Iris pigment epithelial cell (primary cell): ENCODE data around the gene SLC16A4.
"Not testable (repeated sequence)": the region's sequence is repeated elsewhere in the genome, so short reads cannot be mapped to it uniquely, and the experiment has no call there.

ENCODE experiments used
- DNase-seq: peaks from one replicate; pipeline ENCODE4 v3.0.0-alpha.2; 2011; ENCODE audit warnings: low read depth

SLC16A4 gene

DNA sequence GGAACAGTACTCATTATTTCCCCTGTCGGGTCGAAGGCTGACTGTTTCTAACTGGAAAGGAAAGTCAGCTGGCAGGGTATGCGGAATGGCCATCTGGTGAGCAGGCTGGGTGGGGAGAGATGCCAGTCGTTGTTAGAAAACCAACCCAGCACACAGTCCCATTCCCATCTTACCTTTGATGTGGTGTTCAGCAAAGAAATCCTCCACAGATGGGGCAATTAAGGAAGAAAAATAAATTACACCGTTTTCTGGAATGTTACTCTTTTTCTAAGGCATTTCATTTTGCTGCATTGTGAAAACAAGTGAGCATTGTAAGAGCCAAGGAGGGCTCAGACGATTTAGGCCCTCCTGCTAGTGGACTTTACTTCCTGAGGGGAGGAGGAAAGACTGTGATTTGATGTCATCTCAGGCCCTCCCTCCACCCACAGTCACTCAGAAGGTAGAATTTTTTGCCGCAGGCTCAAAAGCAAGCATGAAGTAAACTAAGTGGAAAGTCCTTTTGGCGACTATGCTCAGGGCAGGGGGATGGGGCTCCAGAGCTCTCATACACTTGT is at the start of gene SLC16A4:
Gene SLC16A4 (minus strand): TSS at position 335 of the 554 bp plus-strand sequence. CDS start 1,703 bp downstream, outside the sequence.
- peak; percentile 91 for DNase-seq

DNA sequence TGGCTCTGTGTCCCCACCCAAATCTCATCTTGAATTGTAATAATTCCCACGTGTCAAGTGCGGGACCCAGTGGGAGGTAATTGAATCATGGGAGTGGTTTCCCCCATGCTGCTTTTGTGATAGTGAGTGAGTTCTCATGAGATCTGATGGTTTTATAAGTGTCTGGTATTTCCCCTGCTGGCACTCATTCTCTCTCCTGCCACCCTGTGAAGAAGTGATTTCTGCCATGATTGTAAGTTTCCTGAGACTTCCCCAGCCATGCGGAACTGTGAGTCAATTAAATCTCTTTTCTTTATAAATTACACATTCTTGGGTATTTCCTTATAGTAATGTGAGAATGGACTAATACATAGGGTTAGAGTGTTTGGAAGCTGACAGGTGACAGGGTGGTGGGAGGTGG is 49.0 kb upstream of the SLC16A4 start:
- DNase-seq, result not testable (repeated sequence)

DNA sequence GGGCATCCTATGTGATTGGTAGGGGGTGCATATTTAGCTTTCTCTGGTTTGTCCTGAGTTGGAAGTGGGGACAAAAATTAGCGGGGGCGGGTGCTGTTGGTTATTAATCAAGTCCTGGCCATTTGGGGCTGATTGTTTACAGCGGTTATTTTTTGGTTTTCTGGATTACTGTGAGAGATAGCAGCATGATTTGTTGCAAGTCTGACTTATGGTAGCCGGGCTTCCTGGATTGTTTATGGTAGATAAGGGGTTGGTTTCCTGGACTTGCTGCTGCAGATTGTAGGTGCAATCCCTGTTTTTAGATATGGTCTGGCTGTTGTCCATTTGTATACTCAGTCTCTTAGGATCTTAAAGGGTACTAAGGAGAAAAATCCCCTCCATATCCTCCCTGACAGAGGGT is 48.1 kb upstream of the SLC16A4 start:
- DNase-seq, result peak; percentile 25

DNA sequence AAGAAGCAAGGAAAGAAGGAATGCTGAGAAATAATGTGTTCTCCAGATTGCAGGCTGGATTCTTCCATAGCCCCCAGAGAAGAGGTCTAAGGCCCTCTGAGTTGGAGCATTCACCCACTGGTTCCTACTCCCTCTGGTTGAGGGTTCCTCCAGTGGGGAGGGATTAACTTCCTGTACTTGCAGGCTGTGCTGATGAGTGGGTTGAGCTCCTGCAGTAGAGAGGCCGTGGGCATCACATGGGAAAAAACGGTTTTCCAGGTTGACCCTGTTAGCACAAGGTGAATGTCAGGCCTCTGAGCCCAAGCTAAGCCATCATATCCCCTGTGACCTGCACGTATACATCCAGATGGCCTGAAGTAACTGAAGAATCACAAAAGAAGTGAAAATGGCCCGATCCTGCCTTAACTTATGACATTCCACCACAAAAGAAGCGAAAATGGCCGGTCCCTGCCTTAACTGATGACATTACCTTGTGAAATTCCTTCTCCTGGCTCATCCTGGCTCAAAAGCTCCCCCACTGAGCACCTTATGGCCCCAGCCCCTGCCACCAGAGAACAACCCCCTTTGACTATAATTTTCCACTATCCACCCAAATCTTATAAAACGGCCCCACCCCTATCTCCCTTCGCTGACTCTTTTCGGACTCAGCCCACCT is 46.9 kb upstream of the SLC16A4 start:
- DNase-seq, result not testable (repeated sequence)

DNA sequence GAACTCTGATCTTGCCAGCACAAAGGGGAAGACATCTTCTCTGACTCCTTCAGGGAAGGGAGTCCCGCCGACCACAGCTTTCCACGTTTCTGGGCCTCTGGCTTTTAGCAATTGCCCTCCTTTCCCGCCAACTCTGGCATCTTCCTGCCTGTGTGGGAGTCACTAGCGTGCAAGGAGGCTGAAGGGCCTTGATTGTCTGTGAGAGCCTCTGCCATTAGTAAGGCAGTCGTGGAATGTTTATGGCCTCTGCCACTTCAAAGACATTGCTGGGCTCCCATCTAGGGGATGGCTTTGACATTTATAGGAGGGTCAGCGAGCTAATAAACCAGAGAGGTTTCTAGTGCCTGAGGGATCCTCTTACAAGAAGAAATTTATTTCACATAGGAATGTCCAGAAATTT is 45.8 kb upstream of the SLC16A4 start:
- DNase-seq, result no peak

DNA sequence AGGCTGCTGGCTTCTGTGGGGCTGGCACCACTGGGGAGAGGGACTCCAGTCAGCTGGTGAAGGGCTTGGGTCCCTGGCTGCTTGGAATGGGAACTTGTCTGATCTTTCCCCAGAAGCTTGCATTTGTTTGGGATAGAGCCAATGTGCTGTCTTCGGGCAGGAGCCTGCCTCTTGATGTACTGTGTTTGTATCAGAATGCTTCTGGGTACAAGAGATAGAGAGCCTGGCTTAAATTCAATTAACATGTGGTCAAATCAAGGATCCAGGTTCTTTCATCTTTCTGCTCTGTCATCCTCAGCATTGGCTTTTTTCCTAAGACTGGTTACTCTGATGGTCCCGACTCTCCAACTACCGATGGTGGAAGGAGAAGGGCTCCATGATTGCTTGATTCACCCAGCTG is 44.1 kb upstream of the SLC16A4 start:
- no peak for DNase-seq

DNA sequence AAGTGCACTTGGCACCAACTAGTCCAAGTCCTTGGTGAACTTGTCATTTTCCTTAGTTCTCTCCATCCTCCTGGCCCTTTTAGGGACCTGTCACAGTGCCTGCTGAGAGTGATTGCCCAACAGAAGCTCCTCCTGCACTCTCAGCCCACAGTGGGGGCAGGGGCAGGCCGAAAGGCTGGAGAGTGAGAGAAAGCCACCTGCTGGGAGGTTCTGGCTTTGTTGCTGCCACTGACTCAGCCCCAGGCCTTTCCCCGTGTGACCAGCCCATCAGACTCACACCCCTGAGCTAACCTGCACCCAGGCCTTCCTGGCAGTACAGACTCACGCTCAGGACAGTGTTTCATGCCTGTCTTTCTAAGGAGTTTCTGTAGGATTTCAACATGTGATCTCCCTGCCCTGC is 43.0 kb upstream of the SLC16A4 start:
- peak; percentile 61 for DNase-seq

DNA sequence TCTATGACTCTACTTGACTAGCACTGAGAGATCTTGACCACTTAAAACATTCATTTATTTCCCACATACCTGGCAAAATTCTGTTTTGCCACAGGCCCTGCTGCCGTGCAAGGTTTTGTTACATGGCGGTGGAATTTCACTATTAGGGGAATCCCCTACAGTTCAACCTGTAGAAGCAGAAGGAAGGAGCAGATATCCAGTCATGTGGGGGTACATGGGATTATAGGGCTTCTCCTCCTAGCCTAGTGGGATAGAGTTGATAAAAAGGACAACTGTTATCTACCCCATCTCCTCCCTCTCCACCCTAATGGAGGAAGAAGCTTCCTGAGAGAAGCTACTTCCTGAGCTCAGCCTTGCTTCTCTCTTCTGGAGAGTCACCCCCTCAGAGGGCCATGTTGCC is 42.4 kb upstream of the SLC16A4 start:
- DNase-seq, result no peak

DNA sequence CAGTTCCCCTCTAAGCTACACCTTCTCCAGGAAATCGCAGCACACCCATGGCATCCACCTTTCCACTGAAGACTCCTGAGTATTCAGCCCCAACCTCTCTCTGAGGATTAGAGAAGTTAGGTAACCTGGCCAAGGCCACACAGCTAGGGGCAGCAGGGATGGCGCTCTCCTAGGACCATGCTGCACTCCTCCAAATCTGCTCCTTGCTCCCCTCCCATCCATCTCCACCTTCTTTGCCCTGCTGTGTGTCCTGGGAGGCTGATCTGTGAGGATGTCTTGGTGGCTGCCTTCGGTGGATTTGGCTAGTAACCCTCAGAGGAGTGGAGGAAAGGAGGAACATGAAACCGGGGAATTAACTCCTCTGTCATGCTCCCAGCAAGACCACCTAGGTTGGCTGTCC is 40.1 kb upstream of the SLC16A4 start:
- no peak for DNase-seq

DNA sequence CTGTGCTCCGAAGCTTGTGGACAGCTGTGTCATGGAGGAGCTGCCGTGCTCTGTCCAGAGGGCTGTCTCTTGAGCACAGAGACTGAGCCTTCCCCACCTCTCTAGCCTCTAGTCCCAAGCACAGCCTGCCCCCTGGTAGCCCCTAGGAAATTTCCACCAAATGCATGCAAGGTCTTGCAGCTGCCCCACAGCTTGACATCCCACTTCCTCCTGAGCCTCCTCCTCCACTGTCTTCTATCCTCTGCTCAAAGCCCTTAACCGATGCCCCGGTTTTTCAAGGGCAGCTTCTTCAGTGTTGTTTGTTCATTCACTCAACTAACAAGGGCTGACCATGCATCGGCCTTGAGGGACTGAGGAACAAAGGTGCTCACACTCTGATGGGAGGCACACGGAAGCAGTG is 39.5 kb upstream of the SLC16A4 start:
- DNase-seq, result no peak

DNA sequence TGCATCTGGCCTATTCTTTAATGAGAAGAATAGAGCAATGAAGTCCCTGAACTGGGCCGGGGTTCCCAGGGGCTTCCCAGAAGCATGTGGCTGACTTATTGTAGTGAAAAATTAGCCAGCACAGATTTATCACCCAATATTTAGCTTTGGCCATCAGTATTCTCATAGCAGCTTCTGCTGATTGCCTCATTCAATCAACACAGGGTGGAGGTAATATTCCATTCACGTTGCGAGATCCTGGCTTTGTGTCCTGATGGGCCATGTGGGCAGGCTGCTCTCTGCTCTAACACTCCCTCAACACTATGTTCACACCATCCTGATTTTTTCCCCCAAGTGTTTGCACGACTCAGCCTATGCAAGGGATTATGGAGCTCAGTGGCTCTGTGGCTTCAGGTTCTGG is 38.1 kb upstream of the SLC16A4 start:
- DNase-seq, result no peak

DNA sequence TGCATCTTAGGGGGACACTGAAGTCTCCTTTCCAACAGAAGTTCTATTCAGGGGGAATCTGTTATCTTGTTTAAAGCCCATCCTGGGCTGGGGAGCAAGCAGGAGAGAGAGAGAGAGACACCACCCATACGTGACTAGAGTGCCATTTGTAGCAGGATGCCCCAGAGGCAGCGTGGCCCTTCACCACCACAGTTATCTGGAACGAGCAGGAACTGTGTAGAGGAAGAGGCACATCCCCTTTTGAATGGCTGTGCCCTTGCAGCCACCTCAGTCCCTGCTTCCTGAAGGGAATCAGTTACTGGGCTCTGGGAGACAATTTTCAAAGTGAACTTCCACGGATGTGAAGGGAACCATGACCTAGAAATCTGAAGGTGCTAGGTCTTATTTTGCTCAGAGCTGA is 36.0 kb upstream of the SLC16A4 start:
- DNase-seq, result no peak

DNA sequence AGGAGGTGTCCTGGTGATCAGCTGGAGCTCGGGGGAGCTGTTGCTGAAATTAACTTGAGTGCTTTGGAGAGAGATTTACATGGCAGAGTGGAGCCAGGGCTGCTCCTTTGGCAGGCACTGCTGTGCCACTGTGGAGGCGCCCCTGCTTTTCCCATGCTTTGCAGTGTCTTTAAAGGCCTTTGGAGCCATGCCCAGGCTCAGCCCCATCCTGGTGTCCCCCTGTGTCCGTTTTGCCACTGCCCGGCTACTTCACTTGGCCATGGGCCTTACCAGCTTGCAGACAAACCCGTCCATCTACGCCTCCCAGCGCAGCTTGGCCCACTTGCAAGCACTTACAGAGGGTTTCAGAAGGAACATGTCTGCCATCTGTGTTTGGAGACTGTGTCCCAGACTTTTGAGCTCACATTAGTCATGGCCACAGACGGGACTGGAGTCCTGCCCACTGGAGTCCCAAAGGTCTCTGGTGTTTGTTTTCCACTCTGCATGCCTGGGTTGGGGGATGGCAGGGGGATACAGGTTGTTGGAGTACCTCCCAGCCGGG is 34.9 kb upstream of the SLC16A4 start:
- DNase-seq, result no peak

DNA sequence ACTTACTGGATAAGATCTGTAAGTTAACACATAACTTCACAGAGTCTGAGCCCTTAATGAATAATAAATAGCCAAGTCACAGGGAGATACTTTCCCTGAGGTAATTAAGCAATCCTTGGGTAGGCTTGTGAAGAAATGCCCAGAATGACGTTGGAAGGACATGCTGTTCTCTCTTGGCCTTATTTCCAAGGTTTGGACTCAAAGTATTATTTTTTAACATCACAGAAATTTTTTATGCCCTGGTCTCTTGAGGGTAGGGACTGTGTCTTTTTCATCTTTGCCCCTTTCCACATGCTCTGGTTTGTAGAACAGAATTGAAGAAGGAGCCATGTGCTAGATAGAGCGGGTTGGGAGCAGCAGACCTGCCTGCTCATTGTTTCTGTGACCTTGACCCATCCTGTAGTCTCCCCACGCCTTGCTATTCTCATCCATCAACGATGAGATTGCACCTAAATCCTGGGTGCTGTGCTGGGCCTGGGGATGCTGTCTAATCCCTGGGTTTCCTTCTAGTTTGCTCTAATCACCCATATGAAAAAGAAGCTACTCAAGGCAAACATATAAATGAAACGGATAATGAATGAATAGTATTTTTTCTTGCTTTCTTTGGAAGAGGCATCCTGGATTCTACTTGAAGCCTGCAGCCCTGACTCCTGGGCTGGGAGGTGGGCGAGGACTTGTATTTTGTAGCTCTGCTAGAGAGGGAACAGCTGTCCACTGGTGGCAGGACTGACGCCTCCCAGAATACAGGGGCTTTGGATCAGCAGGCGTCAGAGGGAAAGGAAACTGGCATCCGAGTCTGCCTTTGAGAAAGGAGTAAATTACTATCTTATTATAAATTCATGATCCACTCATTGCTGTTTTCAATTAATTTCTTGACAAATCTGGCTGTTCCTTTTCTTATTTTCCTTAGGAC is 34.1 kb upstream of the SLC16A4 start:
- peak; percentile 53 for DNase-seq

DNA sequence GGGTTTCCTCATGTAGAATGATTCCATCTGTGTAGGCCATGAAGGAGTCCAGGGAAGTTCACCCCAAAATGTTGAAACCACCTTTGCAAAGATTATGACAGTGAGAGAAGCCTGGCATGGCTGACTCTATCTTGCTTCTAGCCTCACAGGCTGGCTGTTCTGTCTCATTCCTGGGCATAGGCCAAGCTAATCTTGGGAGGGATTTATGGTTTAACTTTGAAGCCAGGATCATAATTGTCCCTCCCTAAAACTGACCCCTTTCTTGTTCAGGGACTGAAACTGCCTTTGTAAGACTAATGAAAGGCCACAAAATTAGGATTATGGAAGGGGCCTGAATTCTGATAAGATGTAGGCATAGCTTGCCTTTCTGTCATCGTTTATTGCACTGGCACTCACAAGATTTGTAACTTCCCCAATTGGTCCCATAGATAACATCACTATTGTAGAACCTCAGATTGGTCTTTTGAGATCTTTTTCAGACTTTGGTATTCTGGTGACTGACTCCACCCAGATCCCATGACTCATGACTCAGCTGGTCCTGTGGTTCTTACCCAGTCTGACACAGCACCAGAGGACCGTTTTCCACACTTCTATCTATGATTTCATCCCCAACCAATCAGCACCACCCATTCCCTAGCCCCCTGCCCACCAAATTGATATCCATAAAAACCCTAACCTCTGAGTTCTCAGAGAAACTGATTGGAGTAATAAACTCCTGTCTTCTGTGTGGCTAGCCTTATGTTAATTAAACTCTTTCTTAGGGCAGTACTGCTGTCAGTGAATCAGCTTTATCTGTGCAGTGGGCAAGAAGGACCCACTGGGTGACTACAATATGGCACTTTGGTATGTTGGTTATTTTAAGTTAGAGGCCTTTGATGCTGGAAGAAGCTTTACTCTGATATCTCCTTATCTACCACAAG is 30.3 kb upstream of the SLC16A4 start:
- DNase-seq, result peak; percentile 76

DNA sequence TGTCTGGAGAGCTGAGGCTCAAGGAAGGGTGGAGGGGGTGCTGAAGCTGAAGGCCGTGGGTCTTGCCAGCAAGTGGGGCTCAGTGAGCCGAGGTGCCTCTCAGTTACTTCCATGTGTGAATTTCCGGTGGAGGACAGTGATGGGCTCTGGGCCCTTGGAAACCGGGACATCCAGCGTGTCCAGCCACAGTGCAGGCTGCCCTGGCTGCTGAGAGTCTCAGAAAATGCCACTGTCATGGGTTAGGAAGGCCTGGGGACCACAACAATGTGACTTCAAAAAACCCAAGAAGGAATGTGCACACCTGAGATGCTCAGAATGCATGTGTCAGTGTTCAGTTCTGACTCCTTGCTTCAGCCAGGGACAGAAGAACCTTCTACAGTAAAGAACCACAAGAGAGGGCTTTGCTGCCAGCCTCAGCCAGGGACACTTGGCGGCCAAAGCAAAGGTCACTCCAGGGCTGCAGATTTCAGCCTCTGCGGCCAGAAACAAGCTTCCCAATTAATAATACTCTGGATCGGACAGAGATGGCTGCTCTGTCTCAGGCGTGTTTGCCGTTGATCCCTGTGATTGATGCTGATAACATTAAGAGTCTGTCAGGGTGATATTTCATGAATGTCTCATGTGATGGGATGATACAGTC is 29.3 kb upstream of the SLC16A4 start:
- DNase-seq, result no peak

DNA sequence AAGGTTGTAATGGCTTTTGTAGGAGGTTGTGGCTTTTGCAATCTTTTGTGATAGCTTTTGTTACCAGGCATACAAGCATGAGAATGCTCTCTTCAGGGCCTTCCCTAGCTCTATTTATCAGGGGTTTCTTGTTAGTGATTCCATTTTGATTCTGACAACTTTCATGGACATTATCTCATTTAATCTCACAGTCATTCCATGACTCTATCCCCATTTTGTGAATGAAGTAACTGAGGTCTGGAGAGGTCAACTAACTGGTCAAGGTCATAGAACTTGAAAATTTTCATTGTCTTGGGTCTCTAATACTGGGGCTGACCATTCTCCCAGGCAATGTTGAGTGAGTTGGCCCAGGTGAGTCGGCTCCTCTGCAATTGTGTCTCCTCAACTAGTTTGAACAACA is 27.9 kb upstream of the SLC16A4 start:
- DNase-seq, result no peak

DNA sequence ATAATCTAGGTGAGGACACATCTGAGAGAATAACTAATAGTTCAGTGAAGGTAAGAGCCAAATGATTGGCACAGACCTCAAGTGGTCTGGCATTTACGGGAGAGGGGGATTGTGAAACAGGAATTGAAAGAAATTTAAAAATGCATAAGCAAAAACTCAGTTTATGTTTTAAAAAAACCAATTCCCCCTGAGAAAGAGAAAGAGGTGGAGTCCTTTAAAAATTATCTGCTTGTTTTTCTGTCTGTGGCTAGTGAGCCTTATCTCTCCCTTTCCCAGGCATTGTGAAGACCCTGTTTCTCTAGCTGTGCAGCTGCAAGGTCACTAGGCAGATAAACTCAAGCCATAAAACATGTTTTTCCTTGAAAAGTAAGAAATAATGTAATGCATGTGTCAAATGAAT is 22.2 kb upstream of the SLC16A4 start:
- DNase-seq, result not testable (repeated sequence)

DNA sequence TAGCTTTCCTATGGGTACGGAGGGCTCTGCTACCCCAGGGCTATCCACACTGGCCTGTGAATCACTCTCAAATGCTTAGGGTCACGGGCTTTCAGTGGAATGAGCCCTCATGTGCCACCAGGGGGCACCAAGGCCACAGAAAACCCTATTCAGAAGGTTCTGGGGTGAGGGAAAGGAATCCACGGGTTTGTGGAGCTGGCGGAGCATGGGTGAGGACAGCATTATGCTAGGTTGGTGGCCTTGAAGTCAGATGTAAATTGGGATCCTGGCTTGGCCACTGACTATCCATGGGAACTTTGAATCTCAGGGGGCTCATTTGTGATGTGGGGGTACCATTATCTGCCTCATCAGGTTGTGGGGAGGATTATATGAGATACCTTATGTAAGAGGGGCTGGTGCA is 21.8 kb upstream of the SLC16A4 start:
- peak; percentile 71 for DNase-seq

DNA sequence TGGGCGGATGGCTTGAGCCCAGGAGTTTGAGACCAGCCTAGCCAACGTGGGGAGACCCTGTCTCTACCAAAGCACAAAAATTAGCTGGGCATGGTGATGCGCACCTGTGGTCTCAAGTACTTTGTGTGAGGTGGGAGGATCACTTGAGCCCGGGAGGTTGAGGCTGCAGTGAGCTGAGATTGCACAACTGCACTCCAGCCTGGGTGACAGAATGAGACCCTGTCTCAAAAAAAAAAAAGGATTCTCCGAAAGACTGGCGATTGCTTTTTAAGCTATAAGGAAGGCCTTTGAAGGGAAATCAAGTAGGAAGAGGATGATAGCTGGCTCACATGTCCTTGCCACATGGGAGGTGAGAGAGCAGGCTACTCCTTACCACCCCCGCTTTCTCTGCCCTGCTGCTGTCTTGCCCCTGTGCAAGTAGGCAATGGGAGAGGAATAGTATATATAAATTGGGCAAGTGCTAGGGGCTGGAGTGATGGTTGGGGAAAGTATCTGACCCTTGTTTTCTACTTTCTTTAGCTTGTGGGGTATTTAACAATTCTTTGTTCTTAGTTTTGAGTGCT is 20.4 kb upstream of the SLC16A4 start:
- DNase-seq, result no peak

DNA sequence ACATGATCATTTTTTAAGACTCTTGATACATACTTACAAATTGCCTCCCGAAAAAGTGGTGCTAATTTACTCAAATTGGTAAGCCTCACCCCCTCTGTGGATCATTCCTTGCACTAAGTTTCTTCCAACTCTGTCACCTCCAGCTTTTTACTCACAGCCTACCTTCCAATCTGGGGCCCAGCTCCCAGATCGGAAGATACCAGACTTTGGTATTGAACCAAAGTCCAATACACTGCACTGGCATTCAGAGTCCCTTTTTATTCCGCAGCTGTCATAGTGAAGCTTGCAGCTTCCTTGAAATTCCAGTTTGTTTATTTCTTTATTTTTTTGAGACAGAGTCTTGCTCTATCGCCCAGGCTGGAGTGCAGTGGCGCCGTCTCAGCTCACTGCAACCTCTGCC is 18.5 kb upstream of the SLC16A4 start:
- DNase-seq, result no peak
